Left lung (tissue), 10 donors: ENCODE results near the gene RTN1. TPM values are rescaled to one million over a fixed set of nuclear protein-coding genes. Genes with fewer than 3 reads are reported as not detected.

Experiments used
- ATAC-seq: fragments of 200-7000 bp; cut with Tn5 transposase; one replicate; pipeline ENCODE4 v1.9.1; 2020; ENCODE audit warnings: moderate library complexity
- DNase-seq, 4 donors: peaks; one replicate each; pipeline ENCODE4 v3.0.0-alpha.2; 2013 to 2020
- H3K27ac ChIP-seq, 2 donors: fragments of 200-600 bp; sonication (generic) in 1 of 2; one replicate each; pipeline versions ENCODE4 v1.5.0 to v1.8.0; 2020 to 2021
- H3K27me3 ChIP-seq, 2 donors: fragments of 200-600 bp; sonication (generic) in 1 of 2; one replicate each; pipeline versions ENCODE4 v1.5.0 to v1.8.0; 2020 to 2021
- H3K36me3 ChIP-seq, 2 donors: fragments of 200-600 bp; sonication (generic) in 1 of 2; one replicate each; pipeline versions ENCODE4 v1.5.0 to v1.8.0; 2020 to 2021
- H3K4me1 ChIP-seq, 2 donors: fragments of 200-600 bp; one replicate each; pipeline ENCODE4 v1.8.0; 2021
- H3K4me3 ChIP-seq, 2 donors: fragments of 200-600 bp; sonication (generic) in 1 of 2; one replicate each; pipeline versions ENCODE4 v1.5.0 to v1.8.0; 2020 to 2021; ENCODE audit warnings: mild to moderate bottlenecking in 1 of 2
- H3K9me3 ChIP-seq, 2 donors: fragments of 200-600 bp; sonication (generic) in 1 of 2; one replicate each; pipeline versions ENCODE4 v1.5.0 to v1.8.0; 2020 to 2021
- CTCF ChIP-seq, 2 donors: fragments of 200-600 bp; sonication (generic) in 1 of 2; IDR thresholded peaks; one replicate each; pipeline versions ENCODE4 v1.5.0 to v1.8.0; 2021; ENCODE audit warnings: antibody characterized with exemption in 2 of 2
- intact Hi-C, 2 donors: fragments of 100-400 bp; cut with DNase I; formaldehyde crosslinking; loops; one replicate each; pipeline versions ENCODE4 v1.11.2 to v1.14.2; 2022
- polyA plus RNA-seq, 6 donors: library from polyadenylated mRNA; unstranded; fragments of 120-200 nt; gene quantifications; one replicate each; pipeline ENCODE4 v1.2.1, GENCODE V29; 2013; ENCODE audit not compliant: insufficient read length in 6 of 6
- total RNA-seq, 2 donors: library from RNA; stranded (reverse); fragmentation: NEBNext Ultra II Directional; extraction: Animal tissue kit (Norgen Biotek cat#: 25700); gene quantifications; one replicate each; pipeline ENCODE4 v1.2.1, GENCODE V29; 2021
- donor health status: DM: no; HTN: yes; CAD: no.
- donor health status: DM: no; HTN: no; CAD: no.

RTN1 gene
- total and polyA plus RNA-seq, 8 donors: 3.6 to 7.9 (median 4.7) TPM

- Histone ChIP-seq H3K4me1 (no peaks in the 10 kb centered on the region), H3K27me3 (no peaks in the 10 kb centered on the region), H3K9me3 (no peaks in the 10 kb centered on the region), H3K27ac (no peak overlapping the region), H3K4me3 (no peak overlapping the region), H3K36me3 (no peaks in the 10 kb centered on the region)
- TF ChIP-seq CTCF (IDR thresholded peaks at IDR 0.05): no peak
- intact Hi-C loops: no loop called here
- DNase-seq (no peak), ATAC-seq (no peak)
Measured at GRCh38 chr14:59826150-59826549, 44.4 kb downstream of the RTN1 start.

GRCh38 chr14:59823179-59823578 lies 47.4 kb downstream of the RTN1 start:
- no peak for TF ChIP-seq CTCF (IDR thresholded peaks at IDR 0.05)
- no peak overlapping the region for H3K27ac ChIP-seq
- H3K4me3 ChIP-seq: no peak overlapping the region
- no peak for DNase-seq
- no peaks in the 10 kb centered on the region for H3K36me3 ChIP-seq
- H3K27me3 ChIP-seq: no peaks in the 10 kb centered on the region
- peaks cover 0 to 5% of the 10 kb centered on the region in 2 donors for H3K9me3 ChIP-seq
- intact Hi-C loops: no loop called here
- no peaks in the 10 kb centered on the region for H3K4me1 ChIP-seq
- no peak for ATAC-seq

- Histone ChIP-seq H3K9me3 (peaks cover 0 to 5% of the 10 kb centered on the region in 2 donors), H3K4me1 (no peaks in the 10 kb centered on the region), H3K36me3 (no peaks in the 10 kb centered on the region), H3K27ac (no peak overlapping the region), H3K4me3 (no peak overlapping the region), H3K27me3 (no peaks in the 10 kb centered on the region)
- no peak for TF ChIP-seq CTCF (IDR thresholded peaks at IDR 0.05)
- peak in 1 of 4 donors; percentile 77 for DNase-seq
- intact Hi-C loops: no loop called here
- ATAC-seq: no peak
Measured at GRCh38 chr14:59819446-59820088, 51.0 kb downstream of the RTN1 start.

- Histone ChIP-seq H3K4me3 (no peak overlapping the region), H3K27ac (no peak overlapping the region), H3K4me1 (no peaks in the 10 kb centered on the region), H3K27me3 (no peaks in the 10 kb centered on the region), H3K9me3 (peaks cover 0 to 5% of the 10 kb centered on the region in 2 donors), H3K36me3 (no peaks in the 10 kb centered on the region)
- intact Hi-C loops: no loop called here
- peak in 1 of 4 donors; percentile 4 for DNase-seq
- no peak for ATAC-seq
- no peak for TF ChIP-seq CTCF (IDR thresholded peaks at IDR 0.05)
Measured at GRCh38 chr14:59816941-59817340, 53.6 kb downstream of the RTN1 start.

- Histone ChIP-seq H3K36me3 (no peaks in the 10 kb centered on the region), H3K4me3 (no peak overlapping the region), H3K27me3 (no peaks in the 10 kb centered on the region), H3K9me3 (peaks cover 0 to 5% of the 10 kb centered on the region in 2 donors), H3K4me1 (no peaks in the 10 kb centered on the region), H3K27ac (no peak overlapping the region)
- ATAC-seq (no peak), DNase-seq (no peak)
- intact Hi-C loops: no loop called here
- no peak for TF ChIP-seq CTCF (IDR thresholded peaks at IDR 0.05)
Measured at GRCh38 chr14:59814988-59815387, 55.6 kb downstream of the RTN1 start.
